Measurements from ENCODE around the gene GCM1. TPM values are rescaled to one million over a fixed set of nuclear protein-coding genes. Genes with fewer than 3 reads are reported as not detected.

The GCM1 gene
- polyA plus RNA-seq, 1 donor from 2014 or later: not detected

DNA sequence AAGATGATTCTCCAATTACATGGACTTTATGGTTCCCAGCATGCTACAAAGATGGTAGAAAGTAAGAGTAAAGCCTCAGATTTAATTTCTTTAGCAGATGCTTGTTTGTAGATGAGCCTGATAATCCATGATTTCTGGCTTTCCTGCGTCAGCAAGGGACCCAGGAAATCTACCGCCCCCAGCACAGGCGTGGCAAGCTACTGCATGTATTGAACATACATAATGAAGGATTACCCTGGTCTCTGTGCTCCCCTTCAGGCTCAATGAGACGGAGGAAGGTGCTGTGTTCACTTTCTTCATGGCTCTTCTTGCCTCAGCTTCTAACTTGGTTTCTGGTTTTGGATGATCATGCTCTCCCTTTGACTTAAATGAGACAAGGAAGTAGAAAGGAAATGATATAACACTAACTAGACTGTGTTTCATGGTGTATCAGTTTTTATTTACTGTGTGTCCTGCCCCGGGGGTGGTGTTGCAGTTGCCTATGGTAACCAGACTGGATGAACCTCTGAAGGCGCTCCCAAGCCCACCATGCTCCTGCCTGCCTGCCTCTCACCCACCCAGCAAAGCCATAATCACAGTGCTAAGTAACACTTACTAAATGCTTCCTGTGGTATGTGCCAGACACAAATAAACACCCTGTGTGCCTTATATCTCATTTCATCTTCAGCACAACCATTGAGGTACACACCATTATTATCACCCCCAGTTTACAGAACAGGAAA is 17.9 kb downstream of the GCM1 start:
- Histone ChIP-seq H3K79me2 (replicated peaks; ENCODE audit: insufficient read depth, low read length) (no peaks in the 10 kb centered on the region), H3K9me2 (ENCODE audit: insufficient read depth, low read length) (no peaks in the 10 kb centered on the region), H3K36me3 (ENCODE audit: insufficient read depth, low read length) (no peaks in the 10 kb centered on the region), H3F3A (ENCODE audit: insufficient read depth, low read length, poor library complexity, severe bottlenecking) (no peaks in the 10 kb centered on the region), H3K4me2 (ENCODE audit: low read length) (no peak overlapping the region), H3K9me3 (ENCODE audit: low read length) (no peaks in the 10 kb centered on the region), H3K27me3 (ENCODE audit: insufficient read depth, low read depth, low read length) (no peaks in the 10 kb centered on the region), H3K27ac (ENCODE audit: low read length) (no peak overlapping the region), H3K9ac (ENCODE audit: low read length) (no peak overlapping the region), H2AFZ (ENCODE audit: low read depth, low read length) (no peak overlapping the region), H4K20me1 (ENCODE audit: insufficient read depth) (no peaks in the 10 kb centered on the region), H3K4me3 (ENCODE audit: low read length) (no peak overlapping the region)
- no peak for TF ChIP-seq EP300 (conservative IDR thresholded peaks at IDR 0.05; ENCODE audit: poor library complexity, severe bottlenecking)
- no peak for TF ChIP-seq REST (IDR thresholded peaks at IDR 0.05; ENCODE audit: borderline replicate concordance)
- no peak for TF ChIP-seq CTCF (IDR thresholded peaks at IDR 0.05; ENCODE audit: poor library complexity, severe bottlenecking)
- no peak for TF ChIP-seq EZH2 (IDR thresholded peaks at IDR 0.05; ENCODE audit: borderline replicate concordance, insufficient read depth, low read length, poor library complexity, severe bottlenecking)
- TF ChIP-seq SMC3 (conservative IDR thresholded peaks at IDR 0.05; ENCODE audit: poor library complexity): no peak
- no peak for TF ChIP-seq MXI1 (conservative IDR thresholded peaks at IDR 0.05; ENCODE audit: poor library complexity, severe bottlenecking)
- TF ChIP-seq POLR2AphosphoS5 (IDR thresholded peaks at IDR 0.05): no peak
- no peak for TF ChIP-seq TAF1 (IDR thresholded peaks at IDR 0.05; ENCODE audit: low read depth)
- no peak for TF ChIP-seq RAD21 (conservative IDR thresholded peaks at IDR 0.05)

DNA sequence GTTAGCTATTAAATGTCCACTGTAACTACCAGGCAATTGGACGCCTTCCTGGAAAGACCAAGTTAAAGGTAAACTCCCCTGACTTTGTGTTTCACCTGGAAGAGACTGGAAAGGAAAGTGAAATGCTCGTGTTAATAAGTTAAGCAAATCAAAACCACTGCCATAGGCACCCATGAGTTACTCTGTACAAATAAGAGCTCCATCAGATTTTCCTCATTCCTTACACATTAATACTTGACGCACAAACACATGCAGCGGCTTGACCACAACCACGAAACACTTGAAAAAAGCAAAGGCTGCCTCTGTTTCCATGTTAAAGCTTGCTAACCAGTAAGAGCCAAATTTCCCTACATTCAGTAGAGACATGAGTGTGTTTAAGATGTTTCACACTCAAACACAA is 19.8 kb downstream of the GCM1 start:
- Histone ChIP-seq H3K4me2 (ENCODE audit: low read length) (no peak overlapping the region), H3K4me3 (ENCODE audit: low read length) (no peak overlapping the region), H4K20me1 (ENCODE audit: insufficient read depth) (no peaks in the 10 kb centered on the region), H3K9me2 (ENCODE audit: insufficient read depth, low read length) (no peaks in the 10 kb centered on the region), H3K36me3 (ENCODE audit: insufficient read depth, low read length) (no peaks in the 10 kb centered on the region), H3K27me3 (ENCODE audit: insufficient read depth, low read depth, low read length) (no peaks in the 10 kb centered on the region), H3K79me2 (replicated peaks; ENCODE audit: insufficient read depth, low read length) (no peaks in the 10 kb centered on the region), H3F3A (ENCODE audit: insufficient read depth, low read length, poor library complexity, severe bottlenecking) (no peaks in the 10 kb centered on the region), H3K27ac (ENCODE audit: low read length) (no peak overlapping the region), H3K9me3 (ENCODE audit: low read length) (no peaks in the 10 kb centered on the region), H3K9ac (ENCODE audit: low read length) (no peak overlapping the region), H2AFZ (ENCODE audit: low read depth, low read length) (no peak overlapping the region)
- no peak for TF ChIP-seq POLR2AphosphoS5 (IDR thresholded peaks at IDR 0.05)
- no peak for TF ChIP-seq RAD21 (conservative IDR thresholded peaks at IDR 0.05)
- no peak for TF ChIP-seq TAF1 (IDR thresholded peaks at IDR 0.05; ENCODE audit: low read depth)
- TF ChIP-seq SMC3 (conservative IDR thresholded peaks at IDR 0.05; ENCODE audit: poor library complexity): no peak
- TF ChIP-seq EP300 (conservative IDR thresholded peaks at IDR 0.05; ENCODE audit: poor library complexity, severe bottlenecking): no peak
- no peak for TF ChIP-seq CTCF (IDR thresholded peaks at IDR 0.05; ENCODE audit: poor library complexity, severe bottlenecking)
- TF ChIP-seq MXI1 (conservative IDR thresholded peaks at IDR 0.05; ENCODE audit: poor library complexity, severe bottlenecking): no peak
- no peak for TF ChIP-seq REST (IDR thresholded peaks at IDR 0.05; ENCODE audit: borderline replicate concordance)
- TF ChIP-seq EZH2 (IDR thresholded peaks at IDR 0.05; ENCODE audit: borderline replicate concordance, insufficient read depth, low read length, poor library complexity, severe bottlenecking): no peak
